A549 (cell line): ENCODE measurements around the gene PSME3IP1. TPM values are rescaled to one million over a fixed set of nuclear protein-coding genes. Genes with fewer than 3 reads are reported as not detected.
"Not testable (repeated sequence)": the region's sequence is repeated elsewhere in the genome, so short reads cannot be mapped to it uniquely, and the experiment has no call there.

Experiments
- ATAC-seq, 2 experiments: fragments of 200-7000 bp in 1 of 2; fragments of >200 bp in 1 of 2; cut with Nextera tagmentation in 1 of 2; cut with Tn5 transposase in 1 of 2; 3 replicates each; pipeline versions ENCODE4 v1.8.0 to v1.9.1; 2018 to 2020; ENCODE audit warnings: mild to moderate bottlenecking in 1 of 2, moderate library complexity in 1 of 2
- CTCF ChIA-PET: fragments of 300-600 bp; sonication (Branson Sonifier 250); formaldehyde crosslinking; extraction: SDS; loops from one replicate; lab custom pipeline; 2021; ENCODE audit warnings: antibody characterized with exemption, inconsistent platforms; lab: Yijun Ruan, JAX
- POLR2A ChIA-PET: fragments of 350-600 bp; formaldehyde crosslinking; extraction: SDS; loops from one replicate; lab custom pipeline; 2021; ENCODE audit warnings: antibody characterized with exemption, inconsistent platforms; lab: Yijun Ruan, JAX
- DNase-seq, 2 experiments: peaks; one replicate each; pipeline versions ENCODE4 v3.0.0 to v3.0.0-alpha.2; 2011 to 2016; ENCODE audit warnings: low read depth in 1 of 2, low spot score in 1 of 2
- FAIRE-seq: peaks from 2 replicates; lab custom pipeline; 2011; peaks lifted over from hg19 to GRCh38; lab: Jason Lieb, UNC
- H3K27ac ChIP-seq, 2 experiments: fragments of >200 bp; sonication (Bioruptor Twin); formaldehyde crosslinking; 3 replicates each; pipeline ENCODE4 v1.5.1; 2016 to 2017
- H3K4me1 ChIP-seq: fragments of >200 bp; sonication (Bioruptor Twin); formaldehyde crosslinking; 3 replicates; pipeline ENCODE4 v1.6.1; 2016
- H3K4me2 ChIP-seq: fragments of >200 bp; sonication (Bioruptor Twin); formaldehyde crosslinking; 3 replicates; pipeline ENCODE4 v1.6.1; 2016
- H3K4me3 ChIP-seq: fragments of >200 bp; sonication (Bioruptor Twin); formaldehyde crosslinking; 3 replicates; pipeline ENCODE4 v1.5.1; 2016
- H3K9me3 ChIP-seq: fragments of >200 bp; sonication (Bioruptor Twin); formaldehyde crosslinking; 3 replicates; pipeline ENCODE4 v1.6.1; 2016
- BCL3 ChIP-seq: fragments of >200 bp; sonication (Bioruptor Twin); formaldehyde crosslinking; IDR thresholded peaks from 3 replicates; pipeline ENCODE4 v1.6.1; 2016
- CEBPB ChIP-seq, 2 experiments: fragments of >200 bp in 1 of 2; sonication (Bioruptor Twin) in 1 of 2; formaldehyde crosslinking in 1 of 2; IDR thresholded peaks; 2 replicates each; pipeline ENCODE4 v1.6.1; 2012 to 2016
- CTCF ChIP-seq: fragments of >200 bp; sonication (Bioruptor Twin); formaldehyde crosslinking; IDR thresholded peaks from 3 replicates; pipeline ENCODE4 v1.5.1; 2016
- EHF ChIP-seq: fragments of 250-450 bp; sonication (Bioruptor Pico); IDR thresholded peaks from 2 replicates; pipeline ENCODE4 v1.5.0; 2020; ENCODE audit warnings: mild to moderate bottlenecking
- HDAC2 ChIP-seq: fragments of 200-600 bp; sonication (generic); IDR thresholded peaks from 2 replicates; pipeline ENCODE4 v1.6.1; 2016
- JUNB ChIP-seq: fragments of >200 bp; sonication (Bioruptor Twin); formaldehyde crosslinking; IDR thresholded peaks from 2 replicates; pipeline ENCODE4 v1.6.1; 2016
- KDM1A ChIP-seq: fragments of 200-600 bp; sonication (generic); IDR thresholded peaks from 2 replicates; pipeline ENCODE4 v1.6.1; 2016; ENCODE audit warnings: low read depth, mild to moderate bottlenecking
- KDM5A ChIP-seq: fragments of 200-600 bp; sonication (generic); IDR thresholded peaks from 2 replicates; pipeline ENCODE4 v1.6.1; 2016; ENCODE audit warnings: antibody characterized with exemption, mild to moderate bottlenecking
- MAFK ChIP-seq: fragments of 450-650 bp; IDR thresholded peaks from 2 replicates; pipeline ENCODE4 v1.6.1; 2014; ENCODE audit not compliant: partially characterized antibody
- MYC ChIP-seq: IDR thresholded peaks from 2 replicates; pipeline ENCODE4 v1.6.1; 2012; ENCODE audit warnings: mild to moderate bottlenecking, inconsistent platforms, low read length, improper control_type of control experiment, borderline replicate concordance
- RNF2 ChIP-seq: fragments of 200-600 bp; sonication (generic); IDR thresholded peaks from 2 replicates; pipeline ENCODE4 v1.6.1; 2016; ENCODE audit warnings: low read depth, mild to moderate bottlenecking, antibody characterized with exemption, moderate library complexity, borderline replicate concordance
- ZC3H11A ChIP-seq: fragments of 450-650 bp; IDR thresholded peaks from 2 replicates; pipeline ENCODE4 v1.6.1; 2014; ENCODE audit warnings: antibody characterized with exemption, mild to moderate bottlenecking
- ZSCAN20 ChIP-seq: fragments of 250-450 bp; sonication (Bioruptor Pico); IDR thresholded peaks from 2 replicates; pipeline ENCODE4 v1.8.0; 2022; ENCODE audit warnings: mild to moderate bottlenecking, moderate library complexity
- WGBS: methylation state at CpG from one replicate; pipeline ENCODE4 v1.1.6; 2017; ENCODE audit errors: missing lambda C conversion rate; 5-methylcytosine and 5-hydroxymethylcytosine counted together
- polyA plus RNA-seq, 4 experiments: library from polyadenylated mRNA; depleted of rRNA in 3 of 4; stranded (reverse); fragments of >200 nt; fragmentation: RNase III in 1 of 4; extraction: RNeasy Plus Mini Kit Qiagen cat#74134 plus additional on column Dnase treatment in 1 of 4; gene quantifications; 2 replicates in 3 of 4; 3 replicates in 1 of 4; pipeline ENCODE4 v1.2.3, GENCODE V29; 2011 to 2017

PSME3IP1 gene
- polyA plus RNA-seq, 2 of the 4 experiments (the other 2 are of a cell fraction) = 155 to 159 TPM

DNA sequence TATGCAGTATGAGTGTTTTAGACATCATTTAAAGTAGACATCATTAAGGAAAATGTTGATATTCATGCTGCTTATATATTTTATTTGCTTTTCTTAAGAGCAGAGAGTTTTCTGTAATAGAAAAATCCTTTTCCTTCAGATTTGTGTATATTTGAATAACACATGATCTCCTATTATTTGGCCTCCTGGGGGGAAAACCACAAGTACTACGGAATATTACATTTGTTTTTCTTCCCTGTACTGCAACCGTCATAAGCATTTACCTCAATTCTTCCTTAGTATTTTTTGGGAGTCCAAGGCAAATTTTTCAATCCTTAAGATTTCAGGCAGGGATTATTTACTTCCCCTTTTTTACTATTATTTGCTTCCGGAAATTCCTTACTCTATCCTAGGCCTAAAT, 6.3 kb upstream of the PSME3IP1 start:
- no peak for ATAC-seq
- no peak for FAIRE-seq
- Histone ChIP-seq H3K4me1 (peaks cover 78% of the 10 kb centered on the region), H3K4me2 (peak overlapping the region; percentile 79), H3K9me3 (no peaks in the 10 kb centered on the region), H3K27ac (peak overlapping the region; percentile 86 to 90; a peak in 5 of 6 replicates), H3K4me3 (no peak overlapping the region)
- TF ChIP-seq ZC3H11A (no peak), RNF2 (no peak), EHF (CRISPR knock-in tag) (no peak), ZSCAN20 (CRISPR knock-in tag) (no peak)
- ChIA-PET CTCF (interaction anchor here (1.7 kb wide), 1 partner anchor 224 kb away, joined by 5 read pairs; no protein-coding TSS in a partner anchor), POLR2A (no interaction called here)
- DNase-seq = no peak
- WGBS = 58% methylated on average over 3 of the region's 3 CpGs

GRCh38 chr16:57191056-57191571, 5.3 kb upstream of the PSME3IP1 start:
- peak overlapping the region; percentile 79 for H3K4me2 ChIP-seq
- ChIA-PET CTCF (interaction anchor here (0.6 to 1.2 kb wide), 2 partner anchors 15 to 226 kb away, joined by 3 read pairs; no protein-coding TSS in a partner anchor), POLR2A (interaction anchor here (1.2 kb wide), 1 partner anchor 54 kb away, joined by 5 read pairs; the partner anchor contains the start of gene ARL2BP)
- ATAC-seq (no peak), FAIRE-seq (no peak), DNase-seq (peak in 1 of 2 experiments; percentile 10)
- 16% methylated on average over 3 of the region's 3 CpGs for WGBS
- peaks cover 68% of the 10 kb centered on the region for H3K4me1 ChIP-seq
- H3K27ac ChIP-seq = peak overlapping the region; percentile 72 to 86
- TF ChIP-seq MYC (no peak), KDM5A (no peak), KDM1A (no peak), BCL3 (no peak), CTCF (no peak), ZC3H11A (no peak), MAFK (peak; percentile 97), JUNB (no peak), HDAC2 (no peak), CEBPB (IDR thresholded peaks at IDR 0.05) (peak in 1 of 2 experiments; percentile 75; a peak in 2 of 4 replicates)
- H3K9me3 ChIP-seq = no peaks in the 10 kb centered on the region
- no peak overlapping the region for H3K4me3 ChIP-seq

GRCh38 chr16:57190136-57190535, 4.3 kb upstream of the PSME3IP1 start:
- ATAC-seq (no peak), DNase-seq (no peak)
- POLR2A ChIA-PET = interaction anchor here (1.2 kb wide), 1 partner anchor 55 kb away, joined by 5 read pairs; the partner anchor contains the start of gene ARL2BP
- no peaks in the 10 kb centered on the region for H3K9me3 ChIP-seq
- TF ChIP-seq CEBPB (IDR thresholded peaks at IDR 0.05) (peak in 1 of 2 experiments; percentile 29; a peak in 1 of 4 replicates), MYC (no peak)
- TF ChIP-seq, all 56 proteins: peak for 1
- CTCF ChIA-PET = interaction anchor here (0.6 kb wide), 1 partner anchor 21 kb away, joined by 3 read pairs; no protein-coding TSS in a partner anchor
- Histone ChIP-seq H3K4me3 (no peak overlapping the region), H3K27ac (peak overlapping the region; percentile 72 to 86; a peak in 4 of 6 replicates), H3K4me2 (peak overlapping the region; percentile 79), H3K4me1 (peaks cover 59% of the 10 kb centered on the region)
- WGBS = 93% methylated on average over 2 of the region's 2 CpGs
- no peak for FAIRE-seq

DNA sequence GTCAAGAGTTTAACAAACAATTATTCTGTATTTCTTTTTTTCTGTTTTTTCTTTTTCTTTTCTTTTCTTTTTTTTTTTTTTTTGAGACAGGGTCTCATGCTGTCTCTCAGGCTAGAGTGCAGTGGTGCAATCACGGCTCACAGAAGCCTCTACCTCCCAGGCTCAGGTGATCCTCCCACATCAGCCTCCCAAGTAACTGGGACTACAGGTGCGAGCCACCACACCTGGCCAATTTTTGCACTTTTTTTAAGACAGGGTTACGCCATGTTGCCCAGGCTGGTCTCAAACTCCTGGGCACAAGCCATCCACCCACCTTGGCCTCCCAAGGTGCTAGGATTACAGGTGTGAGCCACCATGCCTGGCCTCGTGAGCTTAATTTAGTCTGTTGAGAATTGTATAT, 3.7 kb upstream of the PSME3IP1 start:
- CTCF ChIA-PET = interaction anchor here (0.6 kb wide), 1 partner anchor 26 kb away, joined by 3 read pairs; no protein-coding TSS in a partner anchor
- H3K4me3 ChIP-seq, DNase-seq, FAIRE-seq, H3K4me2 ChIP-seq, H3K9me3 ChIP-seq, ATAC-seq, POLR2A ChIA-PET: not testable (repeated sequence)
- WGBS = 97% methylated on average over 4 of the region's 4 CpGs
- Histone ChIP-seq H3K27ac (peak overlapping the region; percentile 17 to 86; a peak in 2 of 6 replicates), H3K4me1 (peaks cover 56% of the 10 kb centered on the region)
